Measurements from ENCODE around the gene TRAF2. TPM values are rescaled to one million over a fixed set of nuclear protein-coding genes. Genes with fewer than 3 reads are reported as not detected.
"Not testable (repeated sequence)": the region's sequence is repeated elsewhere in the genome, so short reads cannot be mapped to it uniquely, and the experiment has no call there.

TRAF2 gene
- total and polyA plus RNA-seq, 2 donors (not counting 1 experiment from before 2014, with no cell fraction given), result 25.5 to 54.5 TPM

- no peak overlapping the region for H3K27ac Mint-ChIP-seq
- peaks cover 18% of the 10 kb centered on the region for H3K4me1 Mint-ChIP-seq
- intact Hi-C loops (cut with micrococcal nuclease), result no loop called here
- peaks cover 0 to 14% of the 10 kb centered on the region in 2 experiments for H3K36me3 ChIP-seq (replicated peaks in 1 of 2; ENCODE audit: control extremely low read depth in 1 of 2, control insufficient read depth in 1 of 2, extremely low read depth in 1 of 2, insufficient read depth in 2 of 2, low read length in 1 of 2)
- ChIA-PET CTCF (no interaction called here), POLR2A (no interaction called here)
- H3K27me3 Mint-ChIP-seq, result no peaks in the 10 kb centered on the region
- no peak overlapping the region for H3K4me3 ChIP-seq (ENCODE audit: control extremely low read depth in 1 of 5, extremely low read depth in 1 of 5, insufficient read depth in 1 of 5, low read depth in 2 of 5, low read length in 4 of 5)
- H2AFZ ChIP-seq (ENCODE audit: insufficient read depth, low read depth, low read length, poor library complexity, severe bottlenecking), result no peak overlapping the region
- H3K9me3 Mint-ChIP-seq (ENCODE audit: insufficient read depth), result no peaks in the 10 kb centered on the region
- H3K4me3 Mint-ChIP-seq, result peak overlapping the region; percentile 70
- peaks cover 8 to 19% of the 10 kb centered on the region in 2 donors for H3K4me1 ChIP-seq (ENCODE audit: control insufficient read depth in 2 of 2, insufficient read depth in 2 of 2, low read length in 2 of 2)
- peaks cover 0 to 11% (median 0%) of the 10 kb centered on the region in 3 donors for H3K9me3 ChIP-seq (ENCODE audit: control extremely low read depth in 1 of 3, control insufficient read depth in 2 of 3, insufficient read depth in 1 of 3, low read length in 2 of 3)
- H3K27ac ChIP-seq (ENCODE audit: low read length in 2 of 2), result no peak overlapping the region
- H3K9ac ChIP-seq (ENCODE audit: low read length), result no peak overlapping the region
- DNase-seq (no peak), ATAC-seq (ENCODE audit: low read depth) (no peak)
- H3K27me3 ChIP-seq (replicated peaks in 1 of 4; ENCODE audit: control extremely low read depth in 1 of 4, control insufficient read depth in 3 of 4, insufficient read depth in 4 of 4, low read length in 3 of 4), result no peaks in the 10 kb centered on the region
- 96% methylated on average over 18 of the region's 18 CpGs for WGBS (ENCODE audit: insufficient coverage)
- TF ChIP-seq CTCF (IDR thresholded peaks at IDR 0.05) (no peak), EZH2 (IDR thresholded peaks at IDR 0.05; ENCODE audit: borderline replicate concordance, insufficient read depth, low read depth, low read length, poor library complexity, severe bottlenecking) (no peak)
- no peak overlapping the region for H3K4me2 ChIP-seq (replicated peaks; ENCODE audit: low read depth, low read length, poor library complexity, severe bottlenecking)
- H4K20me1 ChIP-seq (ENCODE audit: control insufficient read depth, insufficient read depth, low read length, poor library complexity, severe bottlenecking), result peaks cover 19% of the 10 kb centered on the region
- peaks cover 34% of the 10 kb centered on the region for H3K79me2 ChIP-seq (ENCODE audit: control insufficient read depth, insufficient read depth, low read length)
These were observed 18.4 kb upstream of the TRAF2 start for GRCh38 chr9:136867917-136868316.

GRCh38 chr9:136868644-136869043 lies 17.7 kb upstream of the TRAF2 start:
- ATAC-seq (ENCODE audit: low read depth) (no peak), DNase-seq (no peak)
- Histone ChIP-seq H3K27ac (ENCODE audit: low read length in 2 of 2) (no peak overlapping the region), H4K20me1 (ENCODE audit: control insufficient read depth, insufficient read depth, low read length, poor library complexity, severe bottlenecking) (peaks cover 12% of the 10 kb centered on the region), H3K27me3 (replicated peaks in 1 of 4; ENCODE audit: control extremely low read depth in 1 of 4, control insufficient read depth in 3 of 4, insufficient read depth in 4 of 4, low read length in 3 of 4) (no peaks in the 10 kb centered on the region), H3K9me3 (ENCODE audit: control extremely low read depth in 1 of 3, control insufficient read depth in 2 of 3, insufficient read depth in 1 of 3, low read length in 2 of 3) (peaks cover 0 to 14% (median 0%) of the 10 kb centered on the region in 3 donors), H2AFZ (ENCODE audit: insufficient read depth, low read depth, low read length, poor library complexity, severe bottlenecking) (no peak overlapping the region), H3K4me3 (ENCODE audit: control extremely low read depth in 1 of 5, extremely low read depth in 1 of 5, insufficient read depth in 1 of 5, low read depth in 2 of 5, low read length in 4 of 5) (no peak overlapping the region), H3K79me2 (ENCODE audit: control insufficient read depth, insufficient read depth, low read length) (peaks cover 27% of the 10 kb centered on the region), H3K36me3 (replicated peaks in 1 of 2; ENCODE audit: control extremely low read depth in 1 of 2, control insufficient read depth in 1 of 2, extremely low read depth in 1 of 2, insufficient read depth in 2 of 2, low read length in 1 of 2) (peaks cover 0 to 7% of the 10 kb centered on the region in 2 experiments), H3K9ac (ENCODE audit: low read length) (no peak overlapping the region), H3K4me2 (replicated peaks; ENCODE audit: low read depth, low read length, poor library complexity, severe bottlenecking) (no peak overlapping the region), H3K4me1 (ENCODE audit: control insufficient read depth in 2 of 2, insufficient read depth in 2 of 2, low read length in 2 of 2) (peaks cover 8 to 19% of the 10 kb centered on the region in 2 donors)
- CTCF ChIA-PET, result interaction anchor here (1.2 kb wide), 1 partner anchor 27 kb away, joined by 6 read pairs; the partner anchor contains the start of gene AJM1
- intact Hi-C loops (cut with micrococcal nuclease), result no loop called here
- no peaks in the 10 kb centered on the region for H3K27me3 Mint-ChIP-seq
- 90% methylated on average over 9 of the region's 11 CpGs for WGBS (ENCODE audit: insufficient coverage)
- no peaks in the 10 kb centered on the region for H3K9me3 Mint-ChIP-seq (ENCODE audit: insufficient read depth)
- peak overlapping the region; percentile 38 for H3K27ac Mint-ChIP-seq
- no peak for TF ChIP-seq CTCF (IDR thresholded peaks at IDR 0.05)
- TF ChIP-seq EZH2 (IDR thresholded peaks at IDR 0.05; ENCODE audit: borderline replicate concordance, insufficient read depth, low read depth, low read length, poor library complexity, severe bottlenecking), result no peak
- H3K4me3 Mint-ChIP-seq, result peak overlapping the region; percentile 64
- POLR2A ChIA-PET, result no interaction called here
- peaks cover 16% of the 10 kb centered on the region for H3K4me1 Mint-ChIP-seq

GRCh38 chr9:136869611-136870010 lies 16.7 kb upstream of the TRAF2 start:
- H3K4me2 ChIP-seq (replicated peaks; ENCODE audit: low read depth, low read length, poor library complexity, severe bottlenecking); H3K4me3 Mint-ChIP-seq; H3K9me3 Mint-ChIP-seq (ENCODE audit: insufficient read depth); H3K4me3 ChIP-seq (ENCODE audit: control extremely low read depth in 1 of 5, extremely low read depth in 1 of 5, insufficient read depth in 1 of 5, low read depth in 2 of 5, low read length in 4 of 5); H3K27ac Mint-ChIP-seq; H3K36me3 ChIP-seq (replicated peaks in 1 of 2; ENCODE audit: control extremely low read depth in 1 of 2, control insufficient read depth in 1 of 2, extremely low read depth in 1 of 2, insufficient read depth in 2 of 2, low read length in 1 of 2); H2AFZ ChIP-seq (ENCODE audit: insufficient read depth, low read depth, low read length, poor library complexity, severe bottlenecking); H4K20me1 ChIP-seq (ENCODE audit: control insufficient read depth, insufficient read depth, low read length, poor library complexity, severe bottlenecking); H3K9ac ChIP-seq (ENCODE audit: low read length); ATAC-seq (ENCODE audit: low read depth); intact Hi-C loops (cut with micrococcal nuclease); POLR2A ChIA-PET; H3K27ac ChIP-seq (ENCODE audit: low read length in 2 of 2); DNase-seq; H3K27me3 Mint-ChIP-seq; H3K27me3 ChIP-seq (replicated peaks in 1 of 4; ENCODE audit: control extremely low read depth in 1 of 4, control insufficient read depth in 3 of 4, insufficient read depth in 4 of 4, low read length in 3 of 4): not testable (repeated sequence)
- CTCF ChIA-PET, result interaction anchor here (1.2 kb wide), 1 partner anchor 28 kb away, joined by 6 read pairs; the partner anchor contains the start of gene AJM1
- WGBS (ENCODE audit: insufficient coverage), result 100% methylated on average over 1 of the region's 2 CpGs
- Histone ChIP-seq H3K9me3 (ENCODE audit: control extremely low read depth in 1 of 3, control insufficient read depth in 2 of 3, insufficient read depth in 1 of 3, low read length in 2 of 3) (peaks cover 0 to 14% (median 0%) of the 10 kb centered on the region in 3 donors), H3K79me2 (ENCODE audit: control insufficient read depth, insufficient read depth, low read length) (peaks cover 20% of the 10 kb centered on the region), H3K4me1 (ENCODE audit: control insufficient read depth in 2 of 2, insufficient read depth in 2 of 2, low read length in 2 of 2) (peaks cover 8 to 19% of the 10 kb centered on the region in 2 donors)
- peaks cover 13% of the 10 kb centered on the region for H3K4me1 Mint-ChIP-seq
